DND-41 (cell line): ENCODE results near the gene PGBD5.

Experiments used
- CTCF ChIP-seq: IDR thresholded peaks from 2 replicates; pipeline ENCODE4 v1.5.1; 2012; ENCODE audit warnings: borderline replicate concordance, low read length, moderate library complexity, mild to moderate bottlenecking; ENCODE audit not compliant: poor library complexity, severe bottlenecking; ENCODE audit errors: extremely low read depth
- EZH2 ChIP-seq: IDR thresholded peaks from 3 replicates; pipeline ENCODE4 v1.6.1; 2012; ENCODE audit warnings: borderline replicate concordance, low read depth, mild to moderate bottlenecking, moderate library complexity, low read length, inconsistent platforms; ENCODE audit not compliant: severe bottlenecking

GRCh38 chr1:230315099-230315498 is 111.0 kb downstream of the PGBD5 start:
- TF ChIP-seq CTCF, result no peak
- no peak for TF ChIP-seq EZH2
